SK-N-SH treated with all-trans-retinoic acid at 6 μM for 48 hours (cell line): Measurements from ENCODE around the gene ASPDH.

Source experiments
- RARB ChIP-seq: fragments of 250-450 bp; sonication (Bioruptor Pico); IDR thresholded peaks from 2 replicates; pipeline ENCODE4 v1.8.0; 2021; ENCODE audit warnings: mild to moderate bottlenecking, moderate library complexity
- ZC3H10 ChIP-seq: fragments of 250-450 bp; sonication (Bioruptor Pico); IDR thresholded peaks from 2 replicates; pipeline ENCODE4 v1.5.1; 2021; ENCODE audit warnings: mild to moderate bottlenecking, moderate library complexity
- TF ChIP-seq, protein P1 (sequence below): fragments of 250-450 bp; sonication (Bioruptor Pico); IDR thresholded peaks from 2 replicates; pipeline ENCODE4 v1.8.0; 2020; ENCODE audit warnings: mild to moderate bottlenecking, moderate library complexity, borderline replicate concordance

DNA sequence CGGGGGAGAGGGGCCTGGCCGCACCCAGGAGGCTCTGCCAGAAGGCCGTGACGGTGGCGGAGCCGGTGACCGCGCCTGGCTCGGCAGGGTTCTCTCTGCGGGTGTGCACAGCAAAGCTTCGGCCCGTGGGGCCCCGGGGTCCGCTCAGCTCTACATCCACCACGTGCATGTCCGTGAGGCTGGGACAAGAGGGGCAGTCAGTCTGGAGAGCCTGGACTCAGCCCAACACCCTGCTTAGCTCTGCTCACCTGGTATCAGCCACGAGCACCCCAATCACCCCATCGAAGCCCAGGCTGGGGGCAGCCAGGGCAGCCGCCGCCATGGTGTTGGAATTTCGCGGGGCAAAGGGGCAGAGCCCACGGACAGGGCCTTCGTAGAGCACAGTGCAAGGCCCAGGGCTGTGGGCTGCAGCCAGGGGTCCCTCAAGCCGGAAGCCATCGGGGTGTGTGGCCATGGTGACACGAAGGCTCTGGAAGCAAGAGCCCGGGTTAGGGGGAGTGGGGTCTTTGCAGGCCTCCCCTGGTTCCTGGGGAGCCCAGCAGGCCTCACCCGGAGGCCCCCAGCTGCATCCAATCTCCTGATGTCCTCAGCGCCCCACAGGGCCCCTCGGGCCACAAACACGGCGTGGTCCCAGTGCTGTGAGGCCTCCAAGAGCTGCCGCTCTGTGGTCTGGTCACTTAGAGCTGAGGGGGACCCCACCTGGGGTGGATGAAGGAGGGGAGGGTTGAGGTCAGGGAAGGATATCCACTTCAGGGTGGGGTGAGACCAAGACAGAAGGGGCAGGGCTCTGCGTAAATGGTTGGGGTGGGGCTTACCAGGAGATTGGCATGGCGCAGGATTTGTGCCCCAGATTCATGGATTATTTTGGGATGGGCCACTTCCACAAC, 1.4 kb downstream of the ASPDH start:
- TF ChIP-seq, protein P1, sequence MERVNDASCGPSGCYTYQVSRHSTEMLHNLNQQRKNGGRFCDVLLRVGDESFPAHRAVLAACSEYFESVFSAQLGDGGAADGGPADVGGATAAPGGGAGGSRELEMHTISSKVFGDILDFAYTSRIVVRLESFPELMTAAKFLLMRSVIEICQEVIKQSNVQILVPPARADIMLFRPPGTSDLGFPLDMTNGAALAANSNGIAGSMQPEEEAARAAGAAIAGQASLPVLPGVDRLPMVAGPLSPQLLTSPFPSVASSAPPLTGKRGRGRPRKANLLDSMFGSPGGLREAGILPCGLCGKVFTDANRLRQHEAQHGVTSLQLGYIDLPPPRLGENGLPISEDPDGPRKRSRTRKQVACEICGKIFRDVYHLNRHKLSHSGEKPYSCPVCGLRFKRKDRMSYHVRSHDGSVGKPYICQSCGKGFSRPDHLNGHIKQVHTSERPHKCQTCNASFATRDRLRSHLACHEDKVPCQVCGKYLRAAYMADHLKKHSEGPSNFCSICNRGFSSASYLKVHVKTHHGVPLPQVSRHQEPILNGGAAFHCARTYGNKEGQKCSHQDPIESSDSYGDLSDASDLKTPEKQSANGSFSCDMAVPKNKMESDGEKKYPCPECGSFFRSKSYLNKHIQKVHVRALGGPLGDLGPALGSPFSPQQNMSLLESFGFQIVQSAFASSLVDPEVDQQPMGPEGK (CRISPR knock-in tag), result no peak
- TF ChIP-seq RARB (CRISPR knock-in tag) (no peak), ZC3H10 (CRISPR knock-in tag) (no peak)
